KG1 (cell line): ENCODE data around the gene NFE2.

Experiments used
- DNase-seq: peaks from one replicate; lab custom pipeline; 2025; lab: John Stamatoyannopoulos, UW

Gene NFE2

DNA sequence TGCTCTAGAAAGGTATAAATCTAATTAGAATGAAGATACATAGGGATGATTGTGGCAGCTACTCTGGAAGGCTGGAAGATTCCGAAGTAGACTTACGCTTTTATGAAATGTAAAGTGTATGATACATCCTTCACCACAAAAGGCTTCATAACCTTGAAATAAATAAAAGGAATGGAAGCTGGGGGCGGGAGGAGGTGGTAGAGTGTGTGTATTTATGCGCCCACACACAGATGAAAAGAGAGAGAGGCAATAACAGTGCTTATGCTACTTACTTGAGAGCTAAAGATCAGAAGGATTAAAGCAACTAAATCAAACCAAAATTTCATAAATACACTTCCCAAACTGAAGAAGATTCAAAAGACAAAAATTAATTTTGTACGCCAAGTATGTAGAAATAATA, 51.3 kb downstream of the NFE2 start:
- no peak for DNase-seq

- no peak for DNase-seq
These were observed 54.7 kb downstream of the NFE2 start for GRCh38 chr12:54246011-54246641.
